KMS-11 (cell line): ENCODE measurements around the gene CALM1.

Source experiments
- H2AFZ ChIP-seq: fragments of 200-600 bp; sonication (generic); 2 replicates; pipeline ENCODE4 v1.6.1; 2016; ENCODE audit warnings: antibody characterized with exemption, mixed run types, low read depth
- H3K27ac ChIP-seq: fragments of 200-600 bp; sonication (generic); 2 replicates; pipeline ENCODE4 v1.6.1; 2016; ENCODE audit warnings: mild to moderate bottlenecking, mixed run types
- H3K27me3 ChIP-seq: fragments of 200-600 bp; sonication (generic); 2 replicates; pipeline ENCODE4 v1.6.1; 2017; ENCODE audit warnings: mild to moderate bottlenecking, low read depth, mixed run types, moderate library complexity; ENCODE audit not compliant: insufficient read depth
- H3K36me3 ChIP-seq: fragments of 200-600 bp; sonication (generic); 2 replicates; pipeline ENCODE4 v1.6.1; 2017; ENCODE audit warnings: mild to moderate bottlenecking, mixed run types; ENCODE audit not compliant: insufficient read depth
- H3K4me1 ChIP-seq: fragments of 200-600 bp; sonication (generic); 2 replicates; pipeline ENCODE4 v1.6.1; 2016; ENCODE audit warnings: mild to moderate bottlenecking, low read depth, mixed run types; ENCODE audit not compliant: poor library complexity, severe bottlenecking
- H3K4me2 ChIP-seq: fragments of 200-600 bp; sonication (generic); 2 replicates; pipeline ENCODE4 v1.7.0; 2016; ENCODE audit warnings: mild to moderate bottlenecking, mixed run types
- H3K4me3 ChIP-seq: fragments of 200-600 bp; sonication (generic); IDR thresholded peaks from 2 replicates; pipeline ENCODE4 v1.6.1; 2017; ENCODE audit warnings: low read depth, low read length, mixed read lengths; ENCODE audit not compliant: insufficient read depth
- H3K79me2 ChIP-seq: fragments of 200-600 bp; sonication (generic); 2 replicates; pipeline ENCODE4 v1.6.1; 2016; ENCODE audit warnings: low read depth, mixed run types; ENCODE audit not compliant: insufficient read depth
- H3K9ac ChIP-seq: fragments of 200-600 bp; sonication (generic); 2 replicates; pipeline ENCODE4 v1.6.1; 2016; ENCODE audit warnings: mild to moderate bottlenecking, mixed run types
- H4K20me1 ChIP-seq: fragments of 200-600 bp; sonication (generic); 2 replicates; pipeline ENCODE4 v1.6.1; 2016; ENCODE audit warnings: mild to moderate bottlenecking, mixed run types; ENCODE audit not compliant: insufficient read depth
- TF ChIP-seq, protein P1 (sequence below): fragments of 200-600 bp; sonication (generic); conservative IDR thresholded peaks from 2 replicates; pipeline ENCODE4 v1.6.1; 2017; ENCODE audit warnings: low read depth, mild to moderate bottlenecking, antibody characterized with exemption, low read length, moderate library complexity, mixed read lengths

CALM1 gene

GRCh38 chr14:90355540-90356518, 41.0 kb upstream of the CALM1 start:
- Histone ChIP-seq H3K4me2 (no peak overlapping the region), H4K20me1 (no peaks in the 10 kb centered on the region), H3K4me3 (no peak overlapping the region), H3K9ac (no peak overlapping the region), H3K36me3 (no peaks in the 10 kb centered on the region), H3K27ac (no peak overlapping the region), H3K79me2 (no peaks in the 10 kb centered on the region), H3K27me3 (no peaks in the 10 kb centered on the region), H2AFZ (no peak overlapping the region), H3K4me1 (no peaks in the 10 kb centered on the region)
- TF ChIP-seq, protein P1, sequence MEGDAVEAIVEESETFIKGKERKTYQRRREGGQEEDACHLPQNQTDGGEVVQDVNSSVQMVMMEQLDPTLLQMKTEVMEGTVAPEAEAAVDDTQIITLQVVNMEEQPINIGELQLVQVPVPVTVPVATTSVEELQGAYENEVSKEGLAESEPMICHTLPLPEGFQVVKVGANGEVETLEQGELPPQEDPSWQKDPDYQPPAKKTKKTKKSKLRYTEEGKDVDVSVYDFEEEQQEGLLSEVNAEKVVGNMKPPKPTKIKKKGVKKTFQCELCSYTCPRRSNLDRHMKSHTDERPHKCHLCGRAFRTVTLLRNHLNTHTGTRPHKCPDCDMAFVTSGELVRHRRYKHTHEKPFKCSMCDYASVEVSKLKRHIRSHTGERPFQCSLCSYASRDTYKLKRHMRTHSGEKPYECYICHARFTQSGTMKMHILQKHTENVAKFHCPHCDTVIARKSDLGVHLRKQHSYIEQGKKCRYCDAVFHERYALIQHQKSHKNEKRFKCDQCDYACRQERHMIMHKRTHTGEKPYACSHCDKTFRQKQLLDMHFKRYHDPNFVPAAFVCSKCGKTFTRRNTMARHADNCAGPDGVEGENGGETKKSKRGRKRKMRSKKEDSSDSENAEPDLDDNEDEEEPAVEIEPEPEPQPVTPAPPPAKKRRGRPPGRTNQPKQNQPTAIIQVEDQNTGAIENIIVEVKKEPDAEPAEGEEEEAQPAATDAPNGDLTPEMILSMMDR, result no peak

- Histone ChIP-seq H3K4me3 (no peak overlapping the region), H3K27ac (no peak overlapping the region), H3K4me2 (no peak overlapping the region), H4K20me1 (no peaks in the 10 kb centered on the region), H3K36me3 (no peaks in the 10 kb centered on the region), H3K79me2 (no peaks in the 10 kb centered on the region), H3K9ac (no peak overlapping the region), H3K27me3 (no peaks in the 10 kb centered on the region), H3K4me1 (no peaks in the 10 kb centered on the region), H2AFZ (no peak overlapping the region)
- TF ChIP-seq, protein P1, result no peak
Observed at GRCh38 chr14:90356925-90357324, 39.9 kb upstream of the CALM1 start.

GRCh38 chr14:90358359-90358758, 38.5 kb upstream of the CALM1 start:
- no peaks in the 10 kb centered on the region for H3K27me3 ChIP-seq
- H3K4me2 ChIP-seq, result no peak overlapping the region
- no peaks in the 10 kb centered on the region for H3K4me1 ChIP-seq
- H4K20me1 ChIP-seq, result no peaks in the 10 kb centered on the region
- no peak overlapping the region for H3K9ac ChIP-seq
- no peaks in the 10 kb centered on the region for H3K36me3 ChIP-seq
- H3K79me2 ChIP-seq, result no peaks in the 10 kb centered on the region
- H2AFZ ChIP-seq, result no peak overlapping the region
- H3K4me3 ChIP-seq, result no peak overlapping the region
- H3K27ac ChIP-seq, result no peak overlapping the region
- TF ChIP-seq, protein P1, result no peak

DNA sequence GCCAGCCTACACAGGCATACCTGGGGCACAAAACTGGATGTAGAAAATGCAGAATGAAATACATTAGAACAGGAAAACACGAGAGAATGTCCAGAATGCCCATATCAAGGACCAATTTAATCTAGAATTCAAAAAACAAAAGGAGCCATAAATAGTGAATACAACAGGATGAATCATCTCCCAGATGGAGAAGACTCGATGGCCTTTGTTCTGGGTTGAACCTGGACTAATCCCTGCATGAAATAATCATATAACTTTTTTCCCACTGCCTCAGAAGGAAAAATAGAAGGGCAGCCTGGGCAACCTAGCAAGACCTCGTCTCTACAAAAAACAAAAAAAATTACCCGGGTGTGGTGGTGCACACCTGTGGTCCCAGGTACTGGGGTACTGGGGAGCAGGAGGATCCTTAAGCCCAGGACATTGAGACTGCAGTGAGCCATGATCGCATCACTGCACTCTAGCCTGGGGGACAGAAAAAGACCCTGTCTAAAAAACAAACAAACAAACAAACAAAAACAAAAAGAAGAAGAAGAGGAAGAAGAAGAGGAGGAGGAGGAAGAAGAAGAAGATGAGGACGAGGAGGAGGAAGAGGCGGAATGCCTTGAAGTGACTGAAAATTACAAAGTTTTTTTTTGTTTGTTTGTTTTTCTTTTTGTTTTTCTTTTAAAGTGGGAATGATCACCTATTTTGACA, 34.8 kb upstream of the CALM1 start:
- Histone ChIP-seq H4K20me1 (no peaks in the 10 kb centered on the region), H3K36me3 (no peaks in the 10 kb centered on the region), H3K9ac (no peak overlapping the region), H3K4me2 (no peak overlapping the region), H2AFZ (no peak overlapping the region), H3K27me3 (no peaks in the 10 kb centered on the region), H3K79me2 (no peaks in the 10 kb centered on the region), H3K4me3 (no peak overlapping the region), H3K27ac (no peak overlapping the region), H3K4me1 (no peaks in the 10 kb centered on the region)
- TF ChIP-seq, protein P1, result no peak
